CD4-positive, alpha-beta T cell (primary cell): Measurements from ENCODE around the gene TRPM5. TPM values are rescaled to one million over a fixed set of nuclear protein-coding genes. Genes with fewer than 3 reads are reported as not detected.

ENCODE experiments used
- ATAC-seq: fragments of 200-7000 bp; cut with Tn5 transposase; one replicate; pipeline ENCODE4 v1.10.0; 2022; ENCODE audit warnings: mild to moderate bottlenecking; ENCODE audit not compliant: poor library complexity
- CTCF ChIA-PET: fragments of 350-600 bp; sonication (Branson Sonifier 250); formaldehyde crosslinking; loops from one replicate; lab custom pipeline; 2021; ENCODE audit warnings: antibody characterized with exemption, inconsistent platforms; lab: Charles Lee
- POLR2A ChIA-PET: fragments of 350-600 bp; sonication (Branson Sonifier 250); formaldehyde crosslinking; loops from one replicate; lab custom pipeline; 2021; ENCODE audit warnings: antibody characterized with exemption, inconsistent platforms; lab: Charles Lee
- DNase-seq, 14 experiments: peaks; one replicate each; pipeline ENCODE4 v3.0.0-alpha.2; 2013 to 2020; ENCODE audit warnings: mixed read lengths in 2 of 14
- H3K27ac ChIP-seq, 2 donors: one replicate each; pipeline versions ENCODE4 v1.5.1 to v1.7.0; 2013; ENCODE audit warnings: low read length in 2 of 2, low read depth in 1 of 2, mild to moderate bottlenecking in 1 of 2
- H3K27me3 ChIP-seq, 2 experiments: 1 replicate in 1 of 2; 2 replicates in 1 of 2; pipeline versions ENCODE4 v1.6.1 to v1.7.0; 2013; ENCODE audit warnings: low read length in 2 of 2, control low read depth in 1 of 2, mild to moderate bottlenecking in 1 of 2, moderate library complexity in 1 of 2; ENCODE audit not compliant: insufficient read depth in 2 of 2, control insufficient read depth in 1 of 2
- H3K36me3 ChIP-seq: one replicate; pipeline ENCODE4 v1.6.1; 2013; ENCODE audit warnings: low read length, control low read depth; ENCODE audit not compliant: insufficient read depth
- H3K4me1 ChIP-seq: one replicate; pipeline ENCODE4 v1.6.1; 2013; ENCODE audit warnings: low read length, control low read depth; ENCODE audit not compliant: insufficient read depth
- H3K4me3 ChIP-seq: one replicate; pipeline ENCODE4 v1.5.1; 2013; ENCODE audit warnings: mild to moderate bottlenecking, low read length, moderate library complexity
- H3K9me3 ChIP-seq, 2 experiments: 1 replicate in 1 of 2; 2 replicates in 1 of 2; pipeline versions ENCODE4 v1.6.1 to v1.7.0; 2013; ENCODE audit warnings: low read length in 2 of 2, mild to moderate bottlenecking in 2 of 2, control low read depth in 1 of 2, moderate library complexity in 1 of 2; ENCODE audit not compliant: control insufficient read depth in 1 of 2, insufficient read depth in 1 of 2
- H3K27ac Mint-ChIP-seq: one replicate; pipeline ENCODE4 v1.8.0; 2020; ENCODE audit warnings: mixed read lengths
- H3K27me3 Mint-ChIP-seq: one replicate; pipeline ENCODE4 v1.8.0; 2021; ENCODE audit warnings: mixed read lengths
- H3K36me3 Mint-ChIP-seq: one replicate; pipeline ENCODE4 v1.8.0; 2021; ENCODE audit warnings: low read depth, mixed read lengths
- H3K4me1 Mint-ChIP-seq: one replicate; pipeline ENCODE4 v1.8.0; 2021; ENCODE audit warnings: low read depth, mixed read lengths
- H3K4me3 Mint-ChIP-seq: one replicate; pipeline ENCODE4 v1.8.0; 2020; ENCODE audit warnings: mild to moderate bottlenecking, mixed read lengths
- H3K9me3 Mint-ChIP-seq: one replicate; pipeline ENCODE4 v1.8.0; 2020; ENCODE audit warnings: mixed read lengths
- CTCF ChIP-seq: fragments of 200-600 bp; IDR thresholded peaks from one replicate; pipeline ENCODE4 v1.8.0; 2022; ENCODE audit warnings: antibody characterized with exemption, mild to moderate bottlenecking
- intact Hi-C, 2 experiments: fragments of 100-400 bp; cut with DNase I in 1 of 2; cut with micrococcal nuclease in 1 of 2; formaldehyde crosslinking; loops; one replicate each; pipeline versions ENCODE4 v1.15.1 to v1.9.0; 2023 to 2025; cut with DNase I, micrococcal nuclease
- total RNA-seq, 174 experiments: library from RNA in 2 of 174; stranded (reverse) in 2 of 174; gene quantifications; one replicate each; pipeline ENCODE4 v1.2.3 and lab custom pipeline; 2021 to 2026

Gene TRPM5
- total RNA-seq, 2 experiments from 2014 or later, result 0.91 to 1.3 TPM

DNA sequence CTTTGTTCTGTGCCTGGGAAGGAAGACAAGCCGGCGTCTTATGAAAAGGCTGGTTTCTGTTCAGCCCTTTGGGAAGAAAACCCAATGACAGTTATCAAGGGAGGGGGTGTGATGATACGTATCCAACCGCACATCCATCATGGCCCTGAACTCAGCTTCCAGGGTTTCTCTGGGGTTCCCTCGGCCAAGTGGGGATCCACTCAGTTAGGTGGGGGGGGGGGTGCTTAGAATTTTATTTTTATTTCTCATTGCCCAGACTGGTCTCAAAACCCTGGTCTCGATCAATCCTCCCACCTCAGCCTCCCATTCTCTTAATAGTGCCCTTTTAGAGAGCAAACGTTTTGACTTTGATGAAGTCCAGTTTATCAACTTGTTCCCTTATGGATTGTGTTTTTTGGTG lies 26.2 kb upstream of the TRPM5 start:
- no peak overlapping the region for H3K27ac Mint-ChIP-seq

GRCh38 chr11:2468363-2469235 lies 24.3 kb upstream of the TRPM5 start:
- Mint-ChIP-seq H3K27ac (no peak overlapping the region), H3K27me3 (no peaks in the 10 kb centered on the region), H3K9me3 (no peaks in the 10 kb centered on the region), H3K4me1 (peaks cover 60% of the 10 kb centered on the region), H3K4me3 (no peak overlapping the region), H3K36me3 (peaks cover 4% of the 10 kb centered on the region)
- H3K27ac ChIP-seq, result no peak overlapping the region
- DNase-seq, result no peak
- no peaks in the 10 kb centered on the region for H3K9me3 ChIP-seq
- ChIA-PET CTCF (no interaction called here), POLR2A (no interaction called here)
- no peak for TF ChIP-seq CTCF
- H3K4me1 ChIP-seq, result peaks cover 54% of the 10 kb centered on the region
- H3K27me3 ChIP-seq, result no peaks in the 10 kb centered on the region
- no peak for ATAC-seq
- no peaks in the 10 kb centered on the region for H3K36me3 ChIP-seq
- no peak overlapping the region for H3K4me3 ChIP-seq
- intact Hi-C loops, result no loop called here

More for the DNA sequence above, 26.2 kb upstream of the TRPM5 start:
- Histone ChIP-seq H3K27ac (no peak overlapping the region), H3K4me1 (peaks cover 38% of the 10 kb centered on the region), H3K9me3 (no peaks in the 10 kb centered on the region), H3K4me3 (no peak overlapping the region), H3K27me3 (no peaks in the 10 kb centered on the region), H3K36me3 (no peaks in the 10 kb centered on the region)
- ChIA-PET POLR2A (no interaction called here), CTCF (no interaction called here)
- intact Hi-C loops, result no loop called here
- Mint-ChIP-seq H3K4me3 (no peak overlapping the region), H3K9me3 (no peaks in the 10 kb centered on the region), H3K27me3 (no peaks in the 10 kb centered on the region), H3K4me1 (peaks cover 53% of the 10 kb centered on the region), H3K36me3 (peaks cover 10% of the 10 kb centered on the region)
- no peak for TF ChIP-seq CTCF
- no peak for ATAC-seq
- no peak for DNase-seq

GRCh38 chr11:2467695-2468055 lies 23.4 kb upstream of the TRPM5 start:
- ChIA-PET POLR2A (interaction anchor here (0.5 to 4.7 kb wide), 5 partner anchors 16 to 521 kb away, joined by 3 to 36 read pairs (median 5); partner anchors contain the start of genes KCNQ1, TRPM5 and TSSC4), CTCF (no interaction called here)
- Mint-ChIP-seq H3K4me3 (peak overlapping the region; percentile 82), H3K36me3 (peaks cover 4% of the 10 kb centered on the region), H3K27me3 (no peaks in the 10 kb centered on the region), H3K4me1 (peaks cover 68% of the 10 kb centered on the region), H3K9me3 (no peaks in the 10 kb centered on the region), H3K27ac (peak overlapping the region; percentile 82)
- no peaks in the 10 kb centered on the region for H3K36me3 ChIP-seq
- no peak overlapping the region for H3K27ac ChIP-seq
- H3K4me3 ChIP-seq, result peak overlapping the region; percentile 42
- H3K27me3 ChIP-seq, result no peaks in the 10 kb centered on the region
- ATAC-seq (no peak), DNase-seq (no peak)
- no peaks in the 10 kb centered on the region for H3K9me3 ChIP-seq
- intact Hi-C loops, result loop anchor here in 1 of 2 experiments (2.0 kb wide), 1 partner anchor 21 kb away; no protein-coding TSS in a partner anchor
- peaks cover 63% of the 10 kb centered on the region for H3K4me1 ChIP-seq
- TF ChIP-seq CTCF, result no peak
